ENCODE data around the gene TRMT2B.

- no peak for TF ChIP-seq CTCF (IDR thresholded peaks at IDR 0.05)
- no peak for TF ChIP-seq POLR2A (IDR thresholded peaks at IDR 0.05)
These were observed 42.8 kb downstream of the TRMT2B start for GRCh38 chrX:101009090-101009489.
